SK-N-SH (cell line): ENCODE data around the gene SPTLC2. TPM values are rescaled to one million over a fixed set of nuclear protein-coding genes. Genes with fewer than 3 reads are reported as not detected.

Source experiments
- CTCF ChIA-PET: fragments of 300-600, 350-600 bp; formaldehyde crosslinking; extraction: SDS; loops from one replicate; lab custom pipeline; 2021; lab: Yijun Ruan, JAX
- POLR2A ChIA-PET: fragments of 350-600 bp; sonication (Branson Sonifier 250); formaldehyde crosslinking; extraction: SDS; loops from one replicate; lab custom pipeline; 2020; ENCODE audit warnings: antibody characterized with exemption, inconsistent platforms; lab: Yijun Ruan, JAX
- DNase-seq: peaks from one replicate; pipeline ENCODE4 v3.0.0; 2012
- H2AFZ ChIP-seq: fragments of 200-600 bp; sonication (generic); 2 replicates; pipeline ENCODE4 v1.8.1; 2016; ENCODE audit warnings: antibody characterized with exemption, mild to moderate bottlenecking, low read depth
- H3F3A ChIP-seq: fragments of 200-600 bp; sonication (generic); replicated peaks from 2 replicates; pipeline ENCODE3; 2016; ENCODE audit warnings: antibody characterized with exemption, mild to moderate bottlenecking; ENCODE audit not compliant: insufficient read depth
- H3K27ac ChIP-seq, 2 experiments: fragments of 200-500 bp in 1 of 2; fragments of 200-600 bp in 1 of 2; sonication (Bioruptor generic) in 1 of 2; sonication (generic), shearing (Covaris generic) in 1 of 2; 2 replicates each; pipeline versions ENCODE4 v1.5.1 to v1.6.1; 2014 to 2016; ENCODE audit warnings: low read depth in 2 of 2, inconsistent platforms in 1 of 2, low read length in 1 of 2, mild to moderate bottlenecking in 1 of 2, mixed read lengths in 1 of 2
- H3K27me3 ChIP-seq: fragments of 200-600 bp; sonication (generic), shearing (Covaris generic); 2 replicates; pipeline ENCODE4 v1.6.1; 2016; ENCODE audit warnings: mixed run types; ENCODE audit not compliant: insufficient read depth
- H3K36me3 ChIP-seq, 2 experiments: fragments of 200-500 bp in 1 of 2; fragments of 200-600 bp in 1 of 2; sonication (Bioruptor generic) in 1 of 2; sonication (generic) in 1 of 2; replicated peaks in 1 of 2; 2 replicates each; pipeline versions ENCODE3 to v1.5.1; 2014 to 2016; ENCODE audit warnings: low read length in 1 of 2, mild to moderate bottlenecking in 1 of 2; ENCODE audit not compliant: insufficient read depth in 2 of 2, control insufficient read depth in 1 of 2
- H3K4me1 ChIP-seq, 2 experiments: fragments of 200-500 bp in 1 of 2; fragments of 200-600 bp in 1 of 2; sonication (Bioruptor generic) in 1 of 2; sonication (generic), shearing (Covaris generic) in 1 of 2; 2 replicates each; pipeline versions ENCODE4 v1.5.1 to v1.6.1; 2014 to 2016; ENCODE audit warnings: low read depth in 1 of 2, low read length in 1 of 2, mixed run types in 1 of 2; ENCODE audit not compliant: insufficient read depth in 2 of 2, control insufficient read depth in 1 of 2
- H3K4me2 ChIP-seq: fragments of 200-600 bp; sonication (generic), shearing (Covaris generic); 2 replicates; pipeline ENCODE4 v1.6.1; 2017; ENCODE audit warnings: mixed run types
- H3K4me3 ChIP-seq, 2 experiments: fragments of 200-500 bp in 1 of 2; fragments of 200-600 bp in 1 of 2; sonication (Bioruptor generic) in 1 of 2; sonication (generic), shearing (Covaris generic) in 1 of 2; 2 replicates each; pipeline versions ENCODE4 v1.5.1 to v1.8.1; 2014 to 2016; ENCODE audit warnings: low read depth in 2 of 2, inconsistent platforms in 1 of 2, low read length in 1 of 2, mild to moderate bottlenecking in 1 of 2, mixed read lengths in 1 of 2, moderate library complexity in 1 of 2
- H3K79me2 ChIP-seq: fragments of 200-600 bp; sonication (generic); 2 replicates; pipeline ENCODE4 v1.8.1; 2017; ENCODE audit warnings: mild to moderate bottlenecking; ENCODE audit not compliant: insufficient read depth
- H3K9ac ChIP-seq: fragments of 200-600 bp; sonication (generic); 2 replicates; pipeline ENCODE4 v1.6.1; 2017; ENCODE audit warnings: mixed run types
- H3K9me2 ChIP-seq: fragments of 200-600 bp; sonication (generic); 2 replicates; pipeline ENCODE4 v1.6.1; 2017; ENCODE audit warnings: mixed run types
- H3K9me3 ChIP-seq: fragments of 200-600 bp; sonication (generic); 2 replicates; pipeline ENCODE4 v1.6.1; 2017; ENCODE audit warnings: mixed run types, mild to moderate bottlenecking, moderate library complexity
- H4K20me1 ChIP-seq: fragments of 200-600 bp; sonication (generic); 2 replicates; pipeline ENCODE4 v1.6.1; 2017; ENCODE audit warnings: mild to moderate bottlenecking, mixed run types; ENCODE audit not compliant: insufficient read depth
- CHD2 ChIP-seq: fragments of 150-350 bp; IDR thresholded peaks from 2 replicates; pipeline ENCODE4 v1.6.1; 2018; ENCODE audit warnings: low read length; ENCODE audit not compliant: partially characterized antibody
- CTCF ChIP-seq: fragments of 200-600 bp; sonication (generic); IDR thresholded peaks from 2 replicates; pipeline ENCODE4 v1.6.1; 2017; ENCODE audit warnings: antibody characterized with exemption, mild to moderate bottlenecking, moderate library complexity
- ELF1 ChIP-seq: IDR thresholded peaks from 2 replicates; pipeline ENCODE4 v1.4.0; 2012
- EP300 ChIP-seq, 2 experiments: IDR thresholded peaks; 2 replicates each; pipeline versions ENCODE4 v1.4.0 to v1.6.1; 2012; ENCODE audit warnings: borderline replicate concordance in 1 of 2, low read depth in 1 of 2, low read length in 1 of 2
- FOSL2 ChIP-seq: IDR thresholded peaks from 2 replicates; pipeline ENCODE4 v1.4.0; 2012; ENCODE audit warnings: low read depth, mild to moderate bottlenecking, moderate library complexity, borderline replicate concordance
- FOXM1 ChIP-seq: IDR thresholded peaks from 2 replicates; pipeline ENCODE4 v1.4.0; 2012; ENCODE audit warnings: low read depth, mild to moderate bottlenecking
- GATA2 ChIP-seq: sonication (generic); formaldehyde crosslinking; IDR thresholded peaks from 2 replicates; pipeline ENCODE4 v1.5.0; 2020; ENCODE audit warnings: mild to moderate bottlenecking, missing genetic modification reagents
- JUND ChIP-seq: IDR thresholded peaks from 2 replicates; pipeline ENCODE4 v1.4.0; 2012
- MXI1 ChIP-seq: IDR thresholded peaks from 2 replicates; pipeline ENCODE4 v1.6.1; 2012; ENCODE audit warnings: mild to moderate bottlenecking, low read depth, low read length, improper control_type of control experiment
- NFIC ChIP-seq: IDR thresholded peaks from 2 replicates; pipeline ENCODE4 v1.4.0; 2012; ENCODE audit warnings: borderline replicate concordance
- NRF1 ChIP-seq: IDR thresholded peaks from 2 replicates; pipeline ENCODE4 v1.6.1; 2012; ENCODE audit warnings: low read depth, mild to moderate bottlenecking, low read length
- PBX3 ChIP-seq: IDR thresholded peaks from 2 replicates; pipeline ENCODE4; 2012
- POLR2AphosphoS5 ChIP-seq: IDR thresholded peaks from 2 replicates; pipeline ENCODE4 v1.6.1; 2012; ENCODE audit warnings: low read depth, low read length
- RCOR1 ChIP-seq: fragments of 150-350 bp; IDR thresholded peaks from 2 replicates; pipeline ENCODE4 v1.6.1; 2017; ENCODE audit warnings: antibody characterized with exemption, low read length
- SIN3A ChIP-seq: IDR thresholded peaks from 2 replicates; pipeline ENCODE4 v1.6.1; 2012; ENCODE audit warnings: low read depth, mild to moderate bottlenecking, low read length, moderate library complexity, borderline replicate concordance
- SMC3 ChIP-seq: IDR thresholded peaks from 2 replicates; pipeline ENCODE4 v1.6.1; 2012; ENCODE audit warnings: low read depth, low read length, improper control_type of control experiment
- TCF12 ChIP-seq: IDR thresholded peaks from 2 replicates; pipeline ENCODE4 v1.4.0; 2012
- TEAD4 ChIP-seq: IDR thresholded peaks from 2 replicates; pipeline ENCODE4 v1.4.0; 2012; ENCODE audit warnings: mild to moderate bottlenecking, borderline replicate concordance; ENCODE audit not compliant: insufficient read depth
- WGBS: methylation state at CpG from one replicate; pipeline ENCODE4 v1.1.6; 2017; ENCODE audit warnings: low lambda C conversion rate; 5-methylcytosine and 5-hydroxymethylcytosine counted together
- polyA plus RNA-seq, 3 experiments: library from polyadenylated mRNA; depleted of rRNA; stranded (reverse); fragments of >200 nt; gene quantifications; 2 replicates each; pipeline ENCODE4 v1.2.3, GENCODE V29; 2012
- TF ChIP-seq, protein P1 (sequence below): IDR thresholded peaks from 2 replicates; pipeline ENCODE4 v1.4.0; 2012; ENCODE audit warnings: low read depth, borderline replicate concordance
- TF ChIP-seq, protein P2 (sequence below): fragments of 150-350 bp; IDR thresholded peaks from 2 replicates; pipeline ENCODE4 v1.6.1; 2016; ENCODE audit warnings: mild to moderate bottlenecking, low read depth, low read length

The SPTLC2 gene
- polyA plus RNA-seq, 1 of the 3 experiments (the other 2 are of a cell fraction) = 10.2 TPM

GRCh38 chr14:77649326-77649725 lies 32.9 kb upstream of the SPTLC2 start:
- Histone ChIP-seq H3K9me3 (no peaks in the 10 kb centered on the region), H3K79me2 (no peaks in the 10 kb centered on the region), H3K9ac (no peak overlapping the region), H3K9me2 (no peaks in the 10 kb centered on the region), H2AFZ (no peak overlapping the region), H4K20me1 (no peaks in the 10 kb centered on the region), H3F3A (no peaks in the 10 kb centered on the region)
- DNase-seq = no peak
- ChIA-PET POLR2A (no interaction called here), CTCF (no interaction called here)
- no peak for TF ChIP-seq SIN3A
- no peak for TF ChIP-seq PBX3
- no peak for TF ChIP-seq FOSL2
- TF ChIP-seq TCF12 = no peak
- no peak for TF ChIP-seq NFIC
- TF ChIP-seq MXI1 = no peak
- TF ChIP-seq, protein P1, sequence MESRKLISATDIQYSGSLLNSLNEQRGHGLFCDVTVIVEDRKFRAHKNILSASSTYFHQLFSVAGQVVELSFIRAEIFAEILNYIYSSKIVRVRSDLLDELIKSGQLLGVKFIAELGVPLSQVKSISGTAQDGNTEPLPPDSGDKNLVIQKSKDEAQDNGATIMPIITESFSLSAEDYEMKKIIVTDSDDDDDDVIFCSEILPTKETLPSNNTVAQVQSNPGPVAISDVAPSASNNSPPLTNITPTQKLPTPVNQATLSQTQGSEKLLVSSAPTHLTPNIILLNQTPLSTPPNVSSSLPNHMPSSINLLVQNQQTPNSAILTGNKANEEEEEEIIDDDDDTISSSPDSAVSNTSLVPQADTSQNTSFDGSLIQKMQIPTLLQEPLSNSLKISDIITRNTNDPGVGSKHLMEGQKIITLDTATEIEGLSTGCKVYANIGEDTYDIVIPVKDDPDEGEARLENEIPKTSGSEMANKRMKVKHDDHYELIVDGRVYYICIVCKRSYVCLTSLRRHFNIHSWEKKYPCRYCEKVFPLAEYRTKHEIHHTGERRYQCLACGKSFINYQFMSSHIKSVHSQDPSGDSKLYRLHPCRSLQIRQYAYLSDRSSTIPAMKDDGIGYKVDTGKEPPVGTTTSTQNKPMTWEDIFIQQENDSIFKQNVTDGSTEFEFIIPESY = no peak
- no peak for TF ChIP-seq EP300 (IDR thresholded peaks at IDR 0.05; ENCODE audit: borderline replicate concordance in 1 of 2, low read depth in 1 of 2, low read length in 1 of 2)
- TF ChIP-seq NRF1 = no peak
- TF ChIP-seq FOXM1 = no peak
- no peak for TF ChIP-seq ELF1
- TF ChIP-seq GATA2 = no peak
- TF ChIP-seq TEAD4 = no peak
- TF ChIP-seq CTCF = no peak
- no peak for TF ChIP-seq POLR2AphosphoS5
- no peak for TF ChIP-seq JUND
- no peak for TF ChIP-seq RCOR1
- no peak for TF ChIP-seq SMC3
- TF ChIP-seq, protein P2, sequence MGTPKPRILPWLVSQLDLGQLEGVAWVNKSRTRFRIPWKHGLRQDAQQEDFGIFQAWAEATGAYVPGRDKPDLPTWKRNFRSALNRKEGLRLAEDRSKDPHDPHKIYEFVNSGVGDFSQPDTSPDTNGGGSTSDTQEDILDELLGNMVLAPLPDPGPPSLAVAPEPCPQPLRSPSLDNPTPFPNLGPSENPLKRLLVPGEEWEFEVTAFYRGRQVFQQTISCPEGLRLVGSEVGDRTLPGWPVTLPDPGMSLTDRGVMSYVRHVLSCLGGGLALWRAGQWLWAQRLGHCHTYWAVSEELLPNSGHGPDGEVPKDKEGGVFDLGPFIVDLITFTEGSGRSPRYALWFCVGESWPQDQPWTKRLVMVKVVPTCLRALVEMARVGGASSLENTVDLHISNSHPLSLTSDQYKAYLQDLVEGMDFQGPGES = no peak
- TF ChIP-seq CHD2 = no peak
- TF ChIP-seq, all 33 proteins: peak for 0
- Histone ChIP-seq H3K27ac (no peak overlapping the region), H3K36me3 (no peaks in the 10 kb centered on the region), H3K4me1 (no peaks in the 10 kb centered on the region), H3K27me3 (no peaks in the 10 kb centered on the region), H3K4me2 (no peak overlapping the region), H3K4me3 (no peak overlapping the region)
- 84% methylated on average over 3 of the region's 3 CpGs for WGBS
